Measurements from ENCODE around the gene CEP192.
"Not testable (repeated sequence)": the region's sequence is repeated elsewhere in the genome, so short reads cannot be mapped to it uniquely, and the experiment has no call there.

Gene CEP192

DNA sequence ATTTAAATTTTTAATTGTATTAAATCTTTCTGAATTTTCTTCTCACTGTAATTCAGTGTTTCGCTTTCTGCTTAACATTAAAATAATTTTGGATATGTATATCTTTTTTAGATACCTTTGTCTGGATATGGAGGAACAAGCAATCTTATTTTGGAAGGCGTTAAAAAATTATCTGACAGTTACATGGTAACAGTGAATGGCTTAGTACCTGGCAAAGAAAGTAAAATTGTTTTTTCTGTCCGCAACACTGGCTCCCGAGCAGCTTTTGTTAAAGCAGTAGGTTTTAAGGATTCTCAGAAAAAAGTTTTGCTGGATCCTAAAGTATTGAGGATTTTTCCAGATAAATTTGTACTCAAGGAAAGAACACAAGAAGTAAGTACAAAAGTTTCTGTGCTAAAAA lies 95.7 kb downstream of the CEP192 start:
- Histone ChIP-seq H3K27ac (ENCODE audit: low read length) (no peak overlapping the region), H3K4me3 (ENCODE audit: low read length) (no peak overlapping the region), H3K9ac (ENCODE audit: low read depth, low read length) (no peak overlapping the region), H3K36me3 (ENCODE audit: insufficient read depth, low read depth, low read length) (peaks cover 62% of the 10 kb centered on the region), H3K4me1 (ENCODE audit: insufficient read depth, low read length) (no peaks in the 10 kb centered on the region), H3K9me3 (ENCODE audit: insufficient read depth, low read depth, low read length) (no peaks in the 10 kb centered on the region; the same call in 1 of the 2 replicates), H3K27me3 (ENCODE audit: insufficient read depth, low read length) (no peaks in the 10 kb centered on the region)

DNA sequence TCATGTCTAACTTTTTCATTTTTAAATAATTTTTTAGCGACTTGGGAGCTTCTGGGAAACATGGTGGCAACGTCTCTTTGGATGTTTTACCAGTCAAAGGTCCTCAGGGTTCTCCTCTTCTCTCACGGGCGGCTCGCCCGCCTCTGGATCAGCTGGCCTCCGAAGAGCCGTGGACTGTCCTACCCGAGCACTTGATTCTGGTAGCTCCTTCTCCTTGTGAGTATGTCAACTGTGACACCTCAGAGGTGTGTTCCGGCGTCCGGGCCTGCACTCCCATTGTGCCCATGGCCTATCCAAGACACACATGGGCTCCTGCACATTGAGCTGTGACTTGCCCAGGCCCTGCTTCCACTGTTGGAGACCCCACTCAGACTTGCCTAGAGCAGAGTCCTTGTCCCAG lies 104.3 kb downstream of the CEP192 start:
- no peaks in the 10 kb centered on the region for H3K27me3 ChIP-seq (ENCODE audit: insufficient read depth, low read length)
- peaks cover 79% of the 10 kb centered on the region for H3K36me3 ChIP-seq (ENCODE audit: insufficient read depth, low read depth, low read length)
- no peak overlapping the region for H3K27ac ChIP-seq (ENCODE audit: low read length)
- no peaks in the 10 kb centered on the region; the same call in 1 of the 2 replicates for H3K9me3 ChIP-seq (ENCODE audit: insufficient read depth, low read depth, low read length)
- no peak overlapping the region for H3K9ac ChIP-seq (ENCODE audit: low read depth, low read length)
- no peaks in the 10 kb centered on the region for H3K4me1 ChIP-seq (ENCODE audit: insufficient read depth, low read length)
- no peak overlapping the region for H3K4me3 ChIP-seq (ENCODE audit: low read length)

DNA sequence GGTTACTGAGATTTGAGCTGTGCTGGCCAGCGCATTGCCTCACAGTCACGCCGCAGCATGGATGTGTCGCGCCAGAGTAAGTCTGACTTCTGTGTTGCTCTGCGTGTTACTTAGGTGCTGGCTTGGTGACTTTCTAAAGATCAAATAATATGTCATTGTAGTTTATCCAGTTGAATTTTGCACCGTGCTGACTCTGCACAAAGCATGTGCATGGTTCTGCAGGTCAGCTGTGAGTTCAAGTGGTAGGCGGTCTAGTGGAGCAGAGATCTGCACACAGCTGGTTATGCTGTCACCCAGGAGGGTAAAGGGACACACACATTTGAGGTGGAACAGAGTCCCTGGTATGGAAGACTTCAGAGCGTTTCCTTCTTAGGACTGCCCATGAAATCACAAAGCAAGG lies 105.1 kb downstream of the CEP192 start:
- Histone ChIP-seq H3K4me3 (ENCODE audit: low read length) (no peak overlapping the region), H3K9ac (ENCODE audit: low read depth, low read length) (no peak overlapping the region), H3K27me3 (ENCODE audit: insufficient read depth, low read length) (no peaks in the 10 kb centered on the region), H3K4me1 (ENCODE audit: insufficient read depth, low read length) (no peaks in the 10 kb centered on the region), H3K9me3 (ENCODE audit: insufficient read depth, low read depth, low read length) (no peaks in the 10 kb centered on the region; the same call in 1 of the 2 replicates), H3K27ac (ENCODE audit: low read length) (no peak overlapping the region), H3K36me3 (ENCODE audit: insufficient read depth, low read depth, low read length) (peaks cover 79% of the 10 kb centered on the region)

DNA sequence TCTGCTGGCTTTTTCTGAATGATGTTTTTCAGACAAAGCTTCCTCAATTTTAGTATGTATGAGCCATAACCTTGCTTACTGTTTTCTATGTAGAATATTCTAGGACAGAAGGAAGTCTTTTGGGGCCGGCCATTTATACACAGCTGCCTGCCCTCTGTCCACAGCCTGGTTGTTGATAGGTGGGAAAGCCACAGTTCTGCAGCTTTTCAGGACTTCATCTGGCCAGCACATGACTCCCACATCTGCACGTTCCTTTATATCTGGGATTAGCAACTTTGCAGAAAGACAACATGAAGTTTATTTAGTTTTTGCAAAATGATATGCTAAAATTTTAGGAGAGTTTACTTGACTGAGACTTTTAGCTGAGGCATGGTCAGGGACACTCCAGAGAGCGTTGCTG lies 105.6 kb downstream of the CEP192 start:
- Histone ChIP-seq H3K27me3 (ENCODE audit: insufficient read depth, low read length) (no peaks in the 10 kb centered on the region), H3K27ac (ENCODE audit: low read length) (no peak overlapping the region), H3K36me3 (ENCODE audit: insufficient read depth, low read depth, low read length) (peaks cover 81% of the 10 kb centered on the region), H3K4me1 (ENCODE audit: insufficient read depth, low read length) (no peaks in the 10 kb centered on the region), H3K9ac (ENCODE audit: low read depth, low read length) (no peak overlapping the region), H3K9me3 (ENCODE audit: insufficient read depth, low read depth, low read length) (no peaks in the 10 kb centered on the region; the same call in 1 of the 2 replicates), H3K4me3 (ENCODE audit: low read length) (no peak overlapping the region)

DNA sequence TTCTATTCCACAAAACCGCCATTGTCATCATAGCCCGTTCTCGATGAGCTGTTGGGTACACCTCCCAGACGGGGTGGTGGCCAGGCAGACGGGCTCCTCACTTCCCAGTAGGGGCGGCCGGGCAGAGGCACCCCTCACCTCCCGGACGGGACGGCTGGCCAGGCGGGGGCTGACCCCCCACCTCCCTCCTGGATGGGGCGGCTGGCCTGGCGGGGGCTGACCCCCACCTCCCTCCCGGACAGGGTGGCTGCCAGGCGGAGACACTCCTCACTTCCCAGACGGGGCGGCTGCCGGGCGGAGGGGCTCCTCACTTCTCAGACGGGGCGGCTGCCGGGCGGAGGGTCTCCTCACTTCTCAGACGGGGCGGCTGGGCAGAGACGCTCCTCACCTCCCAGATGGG lies 106.9 kb downstream of the CEP192 start:
- H3K27ac ChIP-seq (ENCODE audit: low read length); H3K9ac ChIP-seq (ENCODE audit: low read depth, low read length); H3K9me3 ChIP-seq (ENCODE audit: insufficient read depth, low read depth, low read length); H3K4me3 ChIP-seq (ENCODE audit: low read length); H3K4me1 ChIP-seq (ENCODE audit: insufficient read depth, low read length); H3K27me3 ChIP-seq (ENCODE audit: insufficient read depth, low read length): not testable (repeated sequence)
- H3K36me3 ChIP-seq (ENCODE audit: insufficient read depth, low read depth, low read length), result peaks cover 82% of the 10 kb centered on the region

DNA sequence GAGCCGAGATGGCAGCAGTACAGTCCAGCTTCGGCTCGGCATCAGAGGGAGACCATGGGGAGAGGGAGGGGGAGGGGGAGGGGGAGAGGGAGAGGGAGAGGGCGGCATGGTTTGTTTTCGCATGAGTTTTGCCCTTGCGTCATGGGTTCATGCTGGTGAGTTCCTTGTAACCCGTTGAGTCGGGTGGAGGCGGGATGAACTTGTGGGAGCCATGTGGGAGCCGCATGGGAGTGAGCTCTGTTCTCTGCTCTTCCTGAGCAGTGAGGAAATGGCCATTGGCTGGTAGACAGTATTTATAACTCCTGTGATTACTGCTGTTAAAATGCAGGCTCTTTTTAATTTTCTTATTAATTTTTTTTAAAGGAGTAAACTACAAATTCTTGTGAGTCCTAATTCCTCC lies 108.0 kb downstream of the CEP192 start:
- Histone ChIP-seq H3K27ac (ENCODE audit: low read length) (no peak overlapping the region), H3K36me3 (ENCODE audit: insufficient read depth, low read depth, low read length) (peaks cover 83% of the 10 kb centered on the region), H3K4me1 (ENCODE audit: insufficient read depth, low read length) (no peaks in the 10 kb centered on the region), H3K9me3 (ENCODE audit: insufficient read depth, low read depth, low read length) (no peaks in the 10 kb centered on the region; the same call in 1 of the 2 replicates), H3K4me3 (ENCODE audit: low read length) (no peak overlapping the region), H3K9ac (ENCODE audit: low read depth, low read length) (no peak overlapping the region), H3K27me3 (ENCODE audit: insufficient read depth, low read length) (no peaks in the 10 kb centered on the region)

DNA sequence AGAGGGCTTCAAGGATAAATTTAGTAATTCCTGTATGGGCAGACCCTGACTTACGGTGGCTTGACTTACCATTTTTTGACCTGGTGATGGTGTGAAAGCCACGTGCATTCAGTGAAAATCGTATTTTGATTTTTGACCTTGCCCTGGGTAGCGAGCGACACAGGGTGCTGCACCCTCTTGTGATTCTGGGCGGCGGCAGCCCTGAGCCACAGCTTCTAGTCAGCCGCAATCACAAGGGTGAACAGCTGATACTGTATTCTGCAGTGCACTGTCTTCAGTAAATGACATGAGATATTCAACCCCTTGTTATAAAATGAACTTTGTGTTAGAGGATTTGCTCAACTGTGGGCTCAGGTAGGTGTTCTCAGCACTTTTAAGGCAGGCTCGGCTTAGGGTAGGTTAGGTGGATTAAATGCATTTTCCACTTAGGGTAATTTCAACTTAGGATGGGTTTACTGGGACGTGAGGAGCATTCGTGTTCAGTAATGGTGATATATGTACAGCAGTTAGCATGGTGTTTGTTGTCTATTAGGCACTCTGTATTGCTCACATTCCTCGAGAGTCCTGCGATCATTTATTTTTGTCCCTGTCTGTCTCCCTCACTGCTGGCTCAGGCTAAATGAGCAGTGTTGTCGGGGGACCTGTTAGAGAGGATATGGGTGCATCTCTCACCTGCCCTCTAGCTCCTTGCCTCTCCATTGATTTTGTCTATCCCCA lies 109.9 kb downstream of the CEP192 start:
- peaks cover 84% of the 10 kb centered on the region for H3K36me3 ChIP-seq (ENCODE audit: insufficient read depth, low read depth, low read length)
- no peaks in the 10 kb centered on the region; the same call in 1 of the 2 replicates for H3K9me3 ChIP-seq (ENCODE audit: insufficient read depth, low read depth, low read length)
- H3K4me3 ChIP-seq (ENCODE audit: low read length), result no peak overlapping the region
- H3K4me1 ChIP-seq (ENCODE audit: insufficient read depth, low read length), result no peaks in the 10 kb centered on the region
- H3K27ac ChIP-seq (ENCODE audit: low read length), result no peak overlapping the region
- no peak overlapping the region for H3K9ac ChIP-seq (ENCODE audit: low read depth, low read length)
- H3K27me3 ChIP-seq (ENCODE audit: insufficient read depth, low read length), result no peaks in the 10 kb centered on the region

DNA sequence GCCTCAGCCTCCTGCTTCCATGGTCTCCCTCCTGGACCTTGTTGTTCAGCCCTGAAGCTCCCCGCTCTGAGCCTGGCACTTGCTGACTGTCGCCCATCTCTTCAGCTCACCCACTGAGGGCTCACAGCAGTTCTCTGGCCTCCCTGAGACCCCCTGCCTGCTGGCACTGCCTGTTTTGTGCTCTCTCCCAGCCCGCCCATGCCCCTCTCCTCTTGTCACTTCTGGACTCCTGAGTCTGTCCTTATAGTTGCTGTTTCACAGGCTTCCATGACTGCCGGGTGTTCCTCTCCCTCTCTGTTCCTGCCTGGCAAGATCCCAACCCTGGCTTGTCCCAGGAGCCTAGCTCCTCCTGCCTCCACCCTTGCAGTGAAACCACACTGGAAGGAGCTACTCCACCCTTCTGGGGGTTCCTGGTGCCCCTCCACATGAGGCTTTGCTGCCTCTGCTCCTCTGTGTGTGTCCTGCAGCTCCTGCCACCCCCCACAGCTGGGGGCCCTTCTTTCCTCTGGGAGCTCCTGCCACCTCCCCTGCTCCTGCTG lies 110.6 kb downstream of the CEP192 start:
- no peak overlapping the region for H3K9ac ChIP-seq (ENCODE audit: low read depth, low read length)
- H3K4me1 ChIP-seq (ENCODE audit: insufficient read depth, low read length), result no peaks in the 10 kb centered on the region
- H3K9me3 ChIP-seq (ENCODE audit: insufficient read depth, low read depth, low read length), result no peaks in the 10 kb centered on the region; the same call in 1 of the 2 replicates
- no peak overlapping the region for H3K4me3 ChIP-seq (ENCODE audit: low read length)
- H3K36me3 ChIP-seq (ENCODE audit: insufficient read depth, low read depth, low read length), result peaks cover 84% of the 10 kb centered on the region
- H3K27me3 ChIP-seq (ENCODE audit: insufficient read depth, low read length), result no peaks in the 10 kb centered on the region
- no peak overlapping the region for H3K27ac ChIP-seq (ENCODE audit: low read length)

DNA sequence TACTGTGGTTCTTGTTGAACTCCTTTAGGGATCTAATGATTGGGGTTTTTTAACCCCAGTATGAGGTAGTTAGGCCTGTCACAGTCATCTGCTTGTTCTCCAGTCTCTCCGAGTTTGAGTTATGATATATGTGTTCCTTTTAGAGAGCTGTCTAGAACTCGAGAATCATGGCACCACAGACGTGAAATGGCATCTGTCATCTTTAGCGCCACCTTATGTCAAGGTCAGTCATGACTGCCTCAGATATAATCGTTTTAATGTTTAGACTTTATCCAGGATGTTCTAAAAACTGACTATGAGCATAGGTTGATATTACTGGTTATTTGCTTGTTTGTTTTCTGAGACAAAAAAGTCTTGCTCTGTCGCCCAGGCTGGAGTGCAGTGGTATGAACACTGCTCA lies 112.2 kb downstream of the CEP192 start:
- Histone ChIP-seq H3K9ac (ENCODE audit: low read depth, low read length) (no peak overlapping the region), H3K4me1 (ENCODE audit: insufficient read depth, low read length) (no peaks in the 10 kb centered on the region), H3K27me3 (ENCODE audit: insufficient read depth, low read length) (no peaks in the 10 kb centered on the region), H3K36me3 (ENCODE audit: insufficient read depth, low read depth, low read length) (peaks cover 94% of the 10 kb centered on the region), H3K9me3 (ENCODE audit: insufficient read depth, low read depth, low read length) (0 out of 2 replicates have a peak, but pooled peaks cover 6% of the 10 kb centered on the region), H3K27ac (ENCODE audit: low read length) (no peak overlapping the region), H3K4me3 (ENCODE audit: low read length) (no peak overlapping the region)

DNA sequence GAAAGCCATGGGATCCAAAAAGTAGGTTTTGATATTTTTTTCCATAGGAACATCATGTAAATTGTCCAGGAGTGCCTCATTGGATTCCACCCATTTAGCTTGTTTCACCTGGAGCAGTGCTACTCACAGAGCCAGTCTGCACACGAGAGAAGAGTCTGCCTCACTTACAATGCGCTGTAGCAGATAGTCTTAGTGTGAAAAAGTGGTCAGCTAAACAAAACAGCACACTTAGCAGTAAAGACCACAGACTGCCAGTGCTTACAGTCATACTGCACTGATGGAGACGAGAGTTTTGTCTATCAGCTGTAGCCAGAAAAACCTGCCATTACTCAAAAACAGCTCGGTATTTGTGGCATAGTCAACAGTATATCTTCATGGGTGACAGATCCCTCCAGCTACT lies 113.9 kb downstream of the CEP192 start:
- H3K4me1 ChIP-seq (ENCODE audit: insufficient read depth, low read length), result no peaks in the 10 kb centered on the region
- peaks cover 93% of the 10 kb centered on the region for H3K36me3 ChIP-seq (ENCODE audit: insufficient read depth, low read depth, low read length)
- 0 out of 2 replicates have a peak, but pooled peaks cover 8% of the 10 kb centered on the region for H3K9me3 ChIP-seq (ENCODE audit: insufficient read depth, low read depth, low read length)
- H3K27ac ChIP-seq (ENCODE audit: low read length), result no peak overlapping the region
- no peak overlapping the region for H3K9ac ChIP-seq (ENCODE audit: low read depth, low read length)
- H3K4me3 ChIP-seq (ENCODE audit: low read length), result no peak overlapping the region
- H3K27me3 ChIP-seq (ENCODE audit: insufficient read depth, low read length), result no peaks in the 10 kb centered on the region

DNA sequence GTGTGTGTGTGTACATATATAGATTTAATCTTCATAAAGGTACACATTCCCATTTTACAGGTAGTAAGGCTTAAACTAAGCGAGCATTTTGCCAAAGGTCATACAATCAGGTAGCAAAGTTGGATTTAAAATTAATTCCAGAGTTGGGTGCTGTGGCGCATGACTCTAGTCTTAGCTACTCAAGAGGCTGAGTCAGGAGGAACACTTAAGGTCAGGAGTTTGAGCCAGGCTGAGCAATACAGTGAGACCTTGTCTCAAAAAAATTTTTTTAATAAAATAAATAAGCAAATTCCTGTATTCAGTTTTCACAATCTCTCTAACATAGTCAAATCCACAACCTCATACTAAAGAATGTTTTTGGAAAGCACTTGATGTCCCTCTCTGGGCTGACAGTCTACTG lies 115.9 kb downstream of the CEP192 start:
- no peak overlapping the region for H3K27ac ChIP-seq (ENCODE audit: low read length)
- H3K4me1 ChIP-seq (ENCODE audit: insufficient read depth, low read length), result no peaks in the 10 kb centered on the region
- H3K36me3 ChIP-seq (ENCODE audit: insufficient read depth, low read depth, low read length), result peaks cover 79% of the 10 kb centered on the region
- H3K9me3 ChIP-seq (ENCODE audit: insufficient read depth, low read depth, low read length), result 0 out of 2 replicates have a peak, but pooled peaks cover 8% of the 10 kb centered on the region
- no peak overlapping the region for H3K9ac ChIP-seq (ENCODE audit: low read depth, low read length)
- no peak overlapping the region for H3K4me3 ChIP-seq (ENCODE audit: low read length)
- H3K27me3 ChIP-seq (ENCODE audit: insufficient read depth, low read length), result no peaks in the 10 kb centered on the region

DNA sequence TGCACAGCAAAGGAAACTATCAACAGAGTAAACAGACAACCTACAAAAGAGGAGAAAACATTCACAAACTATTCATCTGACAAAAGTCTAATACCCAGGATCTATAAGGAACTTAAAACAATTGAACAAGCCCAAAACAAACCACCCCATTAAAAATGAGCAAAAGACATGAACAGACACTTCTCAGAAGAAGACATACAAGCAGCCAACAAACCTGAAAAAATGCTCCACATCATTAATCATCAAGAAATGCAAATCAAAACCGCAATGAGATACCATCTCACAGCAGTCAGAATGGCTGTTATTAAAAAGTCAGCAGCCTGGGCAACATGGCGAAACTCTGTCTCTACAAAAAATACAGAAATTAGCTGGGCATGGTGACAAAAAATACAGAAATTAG lies 117.2 kb downstream of the CEP192 start:
- Histone ChIP-seq H3K9me3 (ENCODE audit: insufficient read depth, low read depth, low read length) (0 out of 2 replicates have a peak, but pooled peaks cover 8% of the 10 kb centered on the region), H3K4me3 (ENCODE audit: low read length) (no peak overlapping the region), H3K4me1 (ENCODE audit: insufficient read depth, low read length) (no peaks in the 10 kb centered on the region; the same call in 1 of the 2 replicates), H3K27me3 (ENCODE audit: insufficient read depth, low read length) (no peaks in the 10 kb centered on the region), H3K36me3 (ENCODE audit: insufficient read depth, low read depth, low read length) (peaks cover 67% of the 10 kb centered on the region), H3K9ac (ENCODE audit: low read depth, low read length) (no peak overlapping the region), H3K27ac (ENCODE audit: low read length) (no peak overlapping the region)
